ENCODE results near the gene OBP2B. TPM values are rescaled to one million over a fixed set of nuclear protein-coding genes. Genes with fewer than 3 reads are reported as not detected.

Gene OBP2B
- polyA plus RNA-seq, 2 of the 4 experiments (the other 2 are of a cell fraction) = not detected

GRCh38 chr9:133254471-133254870 is 45.4 kb upstream of the OBP2B start (continued):
- TF ChIP-seq JUN (IDR thresholded peaks at IDR 0.05) (no peak), RCOR1 (IDR thresholded peaks at IDR 0.05; ENCODE audit: low read depth, low read length) (no peak)

GRCh38 chr9:133253268-133253667 is 44.2 kb upstream of the OBP2B start:
- Histone ChIP-seq H3K4me2 (no peak overlapping the region), H3K4me1 (no peaks in the 10 kb centered on the region), H3K9me3 (peaks cover 8% of the 10 kb centered on the region; the same call in 1 of the 3 replicates), H3K27ac (no peak overlapping the region), H3K4me3 (no peak overlapping the region)
- ChIA-PET POLR2A (no interaction called here), CTCF (interaction anchor here (1.6 kb wide), 2 partner anchors 10 to 77 kb away, joined by 3 read pairs; no protein-coding TSS in a partner anchor)
- FAIRE-seq (no peak), ATAC-seq (no peak), DNase-seq (ENCODE audit: low read depth in 1 of 2, low spot score in 1 of 2) (no peak)
- no peak for TF ChIP-seq RFX5 (IDR thresholded peaks at IDR 0.05)
- TF ChIP-seq CHD2 (IDR thresholded peaks at IDR 0.05; ENCODE audit: low read length, partially characterized antibody) = no peak
- no peak for TF ChIP-seq FOXS1 (CRISPR knock-in tag; IDR thresholded peaks at IDR 0.05)
- no peak for TF ChIP-seq EP300 (IDR thresholded peaks at IDR 0.05)
- TF ChIP-seq JUNB (IDR thresholded peaks at IDR 0.05) = no peak
- TF ChIP-seq KDM1A (IDR thresholded peaks at IDR 0.05; ENCODE audit: low read depth) = no peak
- TF ChIP-seq RNF2 (IDR thresholded peaks at IDR 0.05; ENCODE audit: borderline replicate concordance, low read depth) = no peak
- TF ChIP-seq REST (IDR thresholded peaks at IDR 0.05) = no peak
- no peak for TF ChIP-seq KDM5A (IDR thresholded peaks at IDR 0.05)
- no peak for TF ChIP-seq ZFP36 (IDR thresholded peaks at IDR 0.05; ENCODE audit: borderline replicate concordance, partially characterized antibody)
- TF ChIP-seq MYC (IDR thresholded peaks at IDR 0.05; ENCODE audit: borderline replicate concordance, low read length) = no peak
- WGBS (ENCODE audit: missing lambda C conversion rate) = 13% methylated on average over 1 of the region's 1 CpG

- POLR2A ChIA-PET = no interaction called here
- H3K4me1 ChIP-seq = no peaks in the 10 kb centered on the region
- no peak overlapping the region for H3K4me3 ChIP-seq
- CTCF ChIA-PET = interaction anchor here (0.6 to 1.6 kb wide), 6 partner anchors 11 to 231 kb away, joined by 3 to 6 read pairs (median 3); no protein-coding TSS in a partner anchor
- ATAC-seq (no peak; a peak in 2 of 6 replicates), FAIRE-seq (no peak), DNase-seq (ENCODE audit: low read depth in 1 of 2, low spot score in 1 of 2) (no peak)
- H3K4me2 ChIP-seq = no peak overlapping the region
- no peak overlapping the region for H3K27ac ChIP-seq
- WGBS (ENCODE audit: missing lambda C conversion rate) = 54% methylated on average over 8 of the region's 16 CpGs
- peaks cover 8% of the 10 kb centered on the region; the same call in 1 of the 3 replicates for H3K9me3 ChIP-seq
- TF ChIP-seq CHD4 (IDR thresholded peaks at IDR 0.05; ENCODE audit: borderline replicate concordance) (no peak), BHLHE40 (IDR thresholded peaks at IDR 0.05; ENCODE audit: low read depth, low read length) (no peak), EHF (CRISPR knock-in tag; IDR thresholded peaks at IDR 0.05) (no peak), TP53 (CRISPR knock-in tag; IDR thresholded peaks at IDR 0.05) (no peak), BCL3 (IDR thresholded peaks at IDR 0.05) (no peak), ELK1 (IDR thresholded peaks at IDR 0.05; ENCODE audit: low read depth, low read length) (no peak), PHF8 (IDR thresholded peaks at IDR 0.05; ENCODE audit: borderline replicate concordance, low read depth) (no peak), SMC3 (IDR thresholded peaks at IDR 0.05) (no peak), HOXB5 (CRISPR knock-in tag; IDR thresholded peaks at IDR 0.05) (no peak), MAZ (IDR thresholded peaks at IDR 0.05; ENCODE audit: borderline replicate concordance, low read depth, low read length) (no peak), ZSCAN20 (CRISPR knock-in tag; IDR thresholded peaks at IDR 0.05) (no peak), ESRRA (IDR thresholded peaks at IDR 0.05; ENCODE audit: borderline replicate concordance, low read length) (no peak), CBX2 (IDR thresholded peaks at IDR 0.05; ENCODE audit: borderline replicate concordance, low read depth) (no peak), HEYL (CRISPR knock-in tag; IDR thresholded peaks at IDR 0.05) (no peak), KDM1A (IDR thresholded peaks at IDR 0.05; ENCODE audit: low read depth) (no peak), MAX (IDR thresholded peaks at IDR 0.05) (no peak), RCOR1 (IDR thresholded peaks at IDR 0.05; ENCODE audit: low read depth, low read length) (no peak), E2F6 (IDR thresholded peaks at IDR 0.05; ENCODE audit: borderline replicate concordance, low read depth) (no peak)
Observed at GRCh38 chr9:133252301-133253020, 43.4 kb upstream of the OBP2B start.
